HG03432 (cell line): Measurements from ENCODE around the gene HDAC4.

Experiments
- ATAC-seq: cut with Tn5 transposase; IDR thresholded peaks from one replicate; pipeline ENCODE4 v1.9.1; 2021; ENCODE audit warnings: mild to moderate bottlenecking, moderate library complexity; ENCODE audit not compliant: unreplicated experiment

Gene HDAC4

GRCh38 chr2:239162141-239162821 is 238.5 kb downstream of the HDAC4 start:
- no peak for ATAC-seq

GRCh38 chr2:239161711-239162140 is 239.1 kb downstream of the HDAC4 start:
- no peak for ATAC-seq

GRCh38 chr2:239160226-239161143 is 240.3 kb downstream of the HDAC4 start:
- no peak for ATAC-seq

- no peak for ATAC-seq
These were observed 241.3 kb downstream of the HDAC4 start for GRCh38 chr2:239159476-239159911.

GRCh38 chr2:239158641-239159475 is 242.0 kb downstream of the HDAC4 start:
- no peak for ATAC-seq

- ATAC-seq, result no peak
These were observed 243.0 kb downstream of the HDAC4 start for GRCh38 chr2:239157771-239158170.

GRCh38 chr2:239157269-239157668 is 243.6 kb downstream of the HDAC4 start:
- ATAC-seq, result no peak

- ATAC-seq, result no peak
These were observed 244.1 kb downstream of the HDAC4 start for GRCh38 chr2:239156516-239157265.

- ATAC-seq, result no peak
These were observed 244.9 kb downstream of the HDAC4 start for GRCh38 chr2:239155806-239156480.

GRCh38 chr2:239154971-239155805 is 245.6 kb downstream of the HDAC4 start:
- no peak for ATAC-seq

- no peak for ATAC-seq
These were observed 246.8 kb downstream of the HDAC4 start for GRCh38 chr2:239153806-239154591.

- no peak for ATAC-seq
These were observed 247.9 kb downstream of the HDAC4 start for GRCh38 chr2:239152916-239153305.

GRCh38 chr2:239152239-239152915 is 248.4 kb downstream of the HDAC4 start:
- no peak for ATAC-seq

GRCh38 chr2:239151201-239152131 is 249.4 kb downstream of the HDAC4 start:
- ATAC-seq, result no peak

GRCh38 chr2:239150125-239151011 is 250.5 kb downstream of the HDAC4 start:
- no peak for ATAC-seq

- ATAC-seq, result no peak
These were observed 251.3 kb downstream of the HDAC4 start for GRCh38 chr2:239149501-239149900.
